GM12878 (cell line): Measurements from ENCODE around the gene SGIP1. TPM values are rescaled to one million over a fixed set of nuclear protein-coding genes. Genes with fewer than 3 reads are reported as not detected.

Source experiments
- ATAC-seq: fragments of 200-7000 bp; cut with Tn5 transposase; 3 replicates; pipeline ENCODE4 v1.9.1; 2020; ENCODE audit warnings: mild to moderate bottlenecking, moderate library complexity
- BruUV-seq: library from RNA; stranded (reverse); fragments of 400-500 nt; replicated peaks from 2 replicates; lab custom pipeline; 2021; lab: Mats Ljungman, UMichigan
- CTCF ChIA-PET: fragments of 300-600 bp; sonication (Branson Sonifier 250); formaldehyde crosslinking; extraction: SDS; loops from one replicate; lab custom pipeline; 2021; ENCODE audit warnings: inconsistent platforms; lab: Yijun Ruan, JAX
- POLR2A ChIA-PET: fragments of 350-600 bp; formaldehyde crosslinking; extraction: SDS; loops from one replicate; lab custom pipeline; 2021; ENCODE audit warnings: inconsistent platforms; lab: Charles Lee
- RAD21 ChIA-PET: fragments of 300-600 bp; sonication (Branson Sonifier 250); formaldehyde crosslinking; loops from one replicate; lab custom pipeline; 2023; ENCODE audit warnings: antibody characterized with exemption; ENCODE audit not compliant: unreplicated experiment; lab: Charles Lee
- SMC1A ChIA-PET: fragments of 300-600 bp; sonication (Branson Sonifier 250); formaldehyde crosslinking; loops from one replicate; lab custom pipeline; 2023; ENCODE audit not compliant: unreplicated experiment, uncharacterized antibody; lab: Charles Lee
- DNase-seq: peaks from one replicate; pipeline ENCODE4 v3.0.0-alpha.2; 2011; ENCODE audit warnings: low read depth, low spot score
- FAIRE-seq: peaks from 3 replicates; lab custom pipeline; 2011; peaks lifted over from hg19 to GRCh38; lab: Jason Lieb, UNC
- H2AFZ ChIP-seq: 2 replicates; pipeline ENCODE4 v1.6.0; 2011; ENCODE audit warnings: low read depth, low read length, control low read depth; ENCODE audit not compliant: control insufficient read depth
- H3K27ac ChIP-seq: 2 replicates; pipeline ENCODE4 v1.5.1; 2011; ENCODE audit warnings: control low read depth; ENCODE audit not compliant: control insufficient read depth, insufficient read depth
- H3K27me3 ChIP-seq, 2 experiments: replicated peaks in 1 of 2; 2 replicates each; pipeline versions ENCODE4 v1.6.0 to v1.6.1; 2011; ENCODE audit warnings: low read length in 1 of 2; ENCODE audit not compliant: control insufficient read depth in 2 of 2, insufficient read depth in 2 of 2
- H3K36me3 ChIP-seq, 2 experiments: 2 replicates each; pipeline ENCODE4 v1.5.1; 2011; ENCODE audit warnings: low read length in 1 of 2; ENCODE audit not compliant: control insufficient read depth in 2 of 2, insufficient read depth in 2 of 2
- H3K4me1 ChIP-seq: 2 replicates; pipeline ENCODE4 v1.6.1; 2011; ENCODE audit warnings: mild to moderate bottlenecking, low read length, moderate library complexity, mixed read lengths; ENCODE audit not compliant: control insufficient read depth, insufficient read depth
- H3K4me2 ChIP-seq: 2 replicates; pipeline ENCODE4 v1.6.0; 2011; ENCODE audit warnings: control low read depth; ENCODE audit not compliant: control insufficient read depth, insufficient read depth
- H3K4me3 ChIP-seq: fragments of 200-600 bp; sonication (generic); 2 replicates; pipeline ENCODE4 v1.5.1; 2016
- H3K79me2 ChIP-seq: 2 replicates; pipeline ENCODE4 v1.6.0; 2011; ENCODE audit warnings: low read length; ENCODE audit not compliant: control insufficient read depth, insufficient read depth
- H3K9ac ChIP-seq: 2 replicates; pipeline ENCODE4 v1.8.0; 2011; ENCODE audit warnings: low read length, control low read depth, mixed read lengths; ENCODE audit not compliant: control insufficient read depth, insufficient read depth
- H3K9me3 ChIP-seq: replicated peaks from 3 replicates; pipeline ENCODE4 v1.5.1; 2011; ENCODE audit warnings: mild to moderate bottlenecking, low read length; ENCODE audit not compliant: control insufficient read depth, insufficient read depth
- H4K20me1 ChIP-seq: 2 replicates; pipeline ENCODE4 v1.6.0; 2011; ENCODE audit not compliant: control insufficient read depth, insufficient read depth
- ATF7 ChIP-seq: fragments of 450-650 bp; IDR thresholded peaks from 2 replicates; pipeline ENCODE4 v1.6.1; 2016; ENCODE audit warnings: low read depth, mild to moderate bottlenecking
- BCL11A ChIP-seq: IDR thresholded peaks from 2 replicates; pipeline ENCODE4 v1.6.1; 2011; ENCODE audit warnings: low read depth, low read length
- BHLHE40 ChIP-seq, 2 experiments: fragments of 450-650 bp in 1 of 2; IDR thresholded peaks; 2 replicates each; pipeline ENCODE4 v1.6.1; 2011 to 2017; ENCODE audit warnings: low read depth in 2 of 2, borderline replicate concordance in 1 of 2, improper control_type of control experiment in 1 of 2, low read length in 1 of 2, mild to moderate bottlenecking in 1 of 2
- IKZF1 ChIP-seq: fragments of 450-650 bp; conservative IDR thresholded peaks from 2 replicates; pipeline ENCODE4 v1.6.1; 2017; ENCODE audit warnings: antibody characterized with exemption, mild to moderate bottlenecking
- JUND ChIP-seq: IDR thresholded peaks from 2 replicates; pipeline ENCODE4 v1.6.1; 2012; ENCODE audit warnings: low read depth, mild to moderate bottlenecking, low read length, improper control_type of control experiment, moderate library complexity
- MTA3 ChIP-seq: IDR thresholded peaks from 2 replicates; pipeline ENCODE4 v1.6.1; 2012; ENCODE audit warnings: low read length, inconsistent platforms, borderline replicate concordance
- MYC ChIP-seq: IDR thresholded peaks from 2 replicates; pipeline ENCODE4 v1.6.1; 2011; ENCODE audit warnings: mild to moderate bottlenecking, low read length, moderate library complexity, inconsistent platforms; ENCODE audit not compliant: insufficient read depth, insufficient replicate concordance, insufficient read length, severe bottlenecking
- PAX5 ChIP-seq: IDR thresholded peaks from 2 replicates; pipeline ENCODE4 v1.6.1; 2011; ENCODE audit warnings: low read depth, low read length, borderline replicate concordance
- PAX8 ChIP-seq: fragments of 450-650 bp; IDR thresholded peaks from 2 replicates; pipeline ENCODE4 v1.6.1; 2017; ENCODE audit warnings: mild to moderate bottlenecking, moderate library complexity
- PML ChIP-seq: IDR thresholded peaks from 2 replicates; pipeline ENCODE4 v1.6.1; 2012; ENCODE audit warnings: low read length, inconsistent platforms
- SPI1 ChIP-seq: IDR thresholded peaks from 2 replicates; pipeline ENCODE4 v1.6.1; 2011; ENCODE audit warnings: low read depth, mild to moderate bottlenecking, low read length, moderate library complexity, borderline replicate concordance; ENCODE audit not compliant: insufficient read depth
- SREBF1 ChIP-seq: IDR thresholded peaks from 2 replicates; pipeline ENCODE4 v1.6.1; 2012; ENCODE audit warnings: mild to moderate bottlenecking, low read length
- STAT1 ChIP-seq: fragments of 450-650 bp; conservative IDR thresholded peaks from 2 replicates; pipeline ENCODE4 v1.6.1; 2014; ENCODE audit warnings: antibody characterized with exemption, mild to moderate bottlenecking
- SUZ12 ChIP-seq: fragments of 200-600 bp; sonication (generic); IDR thresholded peaks from one replicate; pipeline ENCODE4 v1.6.1; 2018; ENCODE audit warnings: antibody characterized with exemption, mild to moderate bottlenecking; ENCODE audit not compliant: unreplicated experiment
- WRNIP1 ChIP-seq: IDR thresholded peaks from 2 replicates; pipeline ENCODE4 v1.6.1; 2011; ENCODE audit warnings: low read depth, low read length, improper control_type of control experiment, borderline replicate concordance
- WGBS: methylation state at CpG from one replicate; pipeline ENCODE4 v1.1.6; 2016; ENCODE audit warnings: low lambda C conversion rate; ENCODE audit not compliant: insufficient replicate concordance, insufficient coverage; ENCODE audit errors: missing lambda C conversion rate; 5-methylcytosine and 5-hydroxymethylcytosine counted together
- in situ Hi-C: fragments of 300-500 bp; cut with MboI; formaldehyde crosslinking; loops from 9 replicates; pipeline ENCODE4 v1.14.3; 2018; ENCODE audit warnings: mixed read lengths
- intact Hi-C: fragments of 100-400 bp; cut with micrococcal nuclease; formaldehyde crosslinking; loops from one replicate; pipeline ENCODE4 v1.14.2; 2022; ENCODE audit not compliant: unreplicated experiment
- polyA plus RNA-seq, 11 experiments: library from polyadenylated mRNA; depleted of rRNA in 4 of 11; unstranded in 6 of 11; stranded (reverse) in 5 of 11; fragments of >200 nt; fragmentation: Nextera tagmentation in 4 of 11; fragmentation: Illumina TruSeq in 1 of 11; extraction: Ambion mirVana in 4 of 11; extraction: Trizol in 1 of 11; gene quantifications; 1 replicate in 1 of 11; 2 replicates in 10 of 11; pipeline versions ENCODE4 v1.2.1 to v1.2.3, GENCODE V29; 2011 to 2016; ENCODE audit warnings: inconsistent platforms in 2 of 11, missing spikeins in 2 of 11, low read depth in 1 of 11
- total RNA-seq, 4 experiments: library from RNA; depleted of rRNA in 3 of 4; stranded (reverse); fragments of >200 nt in 3 of 4; fragmentation: Illumina TruSeq in 1 of 4; extraction: Trizol in 1 of 4; gene quantifications; 2 replicates each; pipeline versions ENCODE4 v1.2.1 to v1.2.3, GENCODE V29; 2013 to 2021
- TF ChIP-seq, protein P1 (sequence below): IDR thresholded peaks from 2 replicates; pipeline ENCODE4 v1.6.1; 2012; ENCODE audit warnings: low read length, inconsistent platforms
- TF ChIP-seq, protein P2 (sequence below): IDR thresholded peaks from 2 replicates; pipeline ENCODE4 v1.6.1; 2011; ENCODE audit warnings: borderline replicate concordance, low read depth, mild to moderate bottlenecking, moderate library complexity, mixed read lengths, low read length; ENCODE audit not compliant: insufficient read depth; ENCODE audit errors: extremely low read length

SGIP1 gene
- total and polyA plus RNA-seq, 10 of the 15 experiments (the other 5 are each of a cell fraction or from before 2014, with no cell fraction given): 0.15 TPM; not detected in 9

- H3K4me3 ChIP-seq: no peak overlapping the region
- no peak for FAIRE-seq
- ChIA-PET SMC1A (no interaction called here), RAD21 (no interaction called here), CTCF (no interaction called here), POLR2A (no interaction called here)
- intact Hi-C loops: no loop called here
- H3K79me2 ChIP-seq: no peaks in the 10 kb centered on the region
- H2AFZ ChIP-seq: no peak overlapping the region
- no peak overlapping the region for H3K27ac ChIP-seq
- H4K20me1 ChIP-seq: no peaks in the 10 kb centered on the region
- 0% methylated on average over 1 of the region's 1 CpG for WGBS
- no peak overlapping the region for H3K9ac ChIP-seq
- H3K27me3 ChIP-seq: no peaks in the 10 kb centered on the region; a peak in 1 of 4 replicates
- H3K4me2 ChIP-seq: no peak overlapping the region
- no peaks in the 10 kb centered on the region for H3K4me1 ChIP-seq
- TF ChIP-seq PAX8 (no peak), PML (no peak), SREBF1 (no peak)
- TF ChIP-seq, protein P1, sequence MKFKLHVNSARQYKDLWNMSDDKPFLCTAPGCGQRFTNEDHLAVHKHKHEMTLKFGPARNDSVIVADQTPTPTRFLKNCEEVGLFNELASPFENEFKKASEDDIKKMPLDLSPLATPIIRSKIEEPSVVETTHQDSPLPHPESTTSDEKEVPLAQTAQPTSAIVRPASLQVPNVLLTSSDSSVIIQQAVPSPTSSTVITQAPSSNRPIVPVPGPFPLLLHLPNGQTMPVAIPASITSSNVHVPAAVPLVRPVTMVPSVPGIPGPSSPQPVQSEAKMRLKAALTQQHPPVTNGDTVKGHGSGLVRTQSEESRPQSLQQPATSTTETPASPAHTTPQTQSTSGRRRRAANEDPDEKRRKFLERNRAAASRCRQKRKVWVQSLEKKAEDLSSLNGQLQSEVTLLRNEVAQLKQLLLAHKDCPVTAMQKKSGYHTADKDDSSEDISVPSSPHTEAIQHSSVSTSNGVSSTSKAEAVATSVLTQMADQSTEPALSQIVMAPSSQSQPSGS: no peak
- no TSS peak for BruUV-seq
- no peak for DNase-seq
- H3K36me3 ChIP-seq: no peaks in the 10 kb centered on the region
- no peaks in the 10 kb centered on the region for H3K9me3 ChIP-seq
- no peak for ATAC-seq
- in situ Hi-C loops: no loop called here
These were observed 103.2 kb downstream of the SGIP1 start for GRCh38 chr1:66637146-66637545.

GRCh38 chr1:66641891-66642473 lies 108.0 kb downstream of the SGIP1 start:
- no peak overlapping the region for H3K4me3 ChIP-seq
- no peak overlapping the region for H3K9ac ChIP-seq
- no peaks in the 10 kb centered on the region; a peak in 2 of 4 replicates for H3K27me3 ChIP-seq
- H3K9me3 ChIP-seq: no peaks in the 10 kb centered on the region
- WGBS: 27% methylated on average over 4 of the region's 4 CpGs
- in situ Hi-C loops (no loop called here), intact Hi-C loops (no loop called here)
- H3K4me1 ChIP-seq: no peaks in the 10 kb centered on the region
- ATAC-seq: no peak
- H3K79me2 ChIP-seq: no peaks in the 10 kb centered on the region
- BruUV-seq: no TSS peak
- H2AFZ ChIP-seq: no peak overlapping the region
- RAD21 ChIA-PET: no interaction called here
- H3K27ac ChIP-seq: no peak overlapping the region
- SMC1A ChIA-PET: no interaction called here
- H4K20me1 ChIP-seq: no peaks in the 10 kb centered on the region
- POLR2A ChIA-PET: no interaction called here
- CTCF ChIA-PET: no interaction called here
- FAIRE-seq: no peak
- no peak for DNase-seq
- no peaks in the 10 kb centered on the region for H3K36me3 ChIP-seq
- H3K4me2 ChIP-seq: no peak overlapping the region
- TF ChIP-seq IKZF1: no peak
- TF ChIP-seq MYC: no peak
- TF ChIP-seq PAX5: no peak
- no peak for TF ChIP-seq SUZ12
- TF ChIP-seq JUND: no peak
- TF ChIP-seq BHLHE40 (IDR thresholded peaks at IDR 0.05; ENCODE audit: borderline replicate concordance in 1 of 2, low read depth in 2 of 2, low read length in 1 of 2): no peak
- TF ChIP-seq BCL11A: no peak
- TF ChIP-seq SPI1: no peak
- TF ChIP-seq MTA3: no peak
- TF ChIP-seq STAT1: no peak
- TF ChIP-seq, protein P2, sequence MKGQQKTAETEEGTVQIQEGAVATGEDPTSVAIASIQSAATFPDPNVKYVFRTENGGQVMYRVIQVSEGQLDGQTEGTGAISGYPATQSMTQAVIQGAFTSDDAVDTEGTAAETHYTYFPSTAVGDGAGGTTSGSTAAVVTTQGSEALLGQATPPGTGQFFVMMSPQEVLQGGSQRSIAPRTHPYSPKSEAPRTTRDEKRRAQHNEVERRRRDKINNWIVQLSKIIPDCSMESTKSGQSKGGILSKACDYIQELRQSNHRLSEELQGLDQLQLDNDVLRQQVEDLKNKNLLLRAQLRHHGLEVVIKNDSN: no peak
- TF ChIP-seq ATF7: no peak
- no peak for TF ChIP-seq WRNIP1
